ENCODE data around the gene DCTN2.
A peak's percentile ranks its signal among the peaks of the same experiment; 100 is the strongest.

The DCTN2 gene

DNA sequence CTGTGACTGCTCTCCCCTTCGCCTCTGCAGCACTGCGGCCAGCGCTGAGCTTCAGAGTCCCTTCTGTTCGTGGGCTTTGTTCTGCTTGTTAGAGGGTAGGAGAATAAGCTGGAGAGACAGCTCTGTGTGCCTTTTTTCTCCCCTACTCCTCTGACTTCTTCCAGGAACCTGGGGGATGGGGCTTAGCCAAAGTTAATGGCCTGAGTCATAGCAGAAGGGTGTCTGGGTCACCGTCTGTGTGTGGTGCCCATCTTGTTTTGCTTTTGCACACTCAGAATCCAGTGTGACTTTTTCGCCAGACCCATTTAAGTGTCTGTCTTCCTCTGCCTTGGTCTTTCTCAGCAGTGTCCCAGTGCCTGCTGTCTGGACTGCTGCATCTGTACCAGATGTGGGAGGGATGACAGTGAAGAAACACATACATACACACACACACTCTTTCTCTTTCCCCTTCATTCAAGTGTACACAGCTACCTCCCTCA lies 5.9 kb upstream of the DCTN2 start:
- TF ChIP-seq, protein P1, sequence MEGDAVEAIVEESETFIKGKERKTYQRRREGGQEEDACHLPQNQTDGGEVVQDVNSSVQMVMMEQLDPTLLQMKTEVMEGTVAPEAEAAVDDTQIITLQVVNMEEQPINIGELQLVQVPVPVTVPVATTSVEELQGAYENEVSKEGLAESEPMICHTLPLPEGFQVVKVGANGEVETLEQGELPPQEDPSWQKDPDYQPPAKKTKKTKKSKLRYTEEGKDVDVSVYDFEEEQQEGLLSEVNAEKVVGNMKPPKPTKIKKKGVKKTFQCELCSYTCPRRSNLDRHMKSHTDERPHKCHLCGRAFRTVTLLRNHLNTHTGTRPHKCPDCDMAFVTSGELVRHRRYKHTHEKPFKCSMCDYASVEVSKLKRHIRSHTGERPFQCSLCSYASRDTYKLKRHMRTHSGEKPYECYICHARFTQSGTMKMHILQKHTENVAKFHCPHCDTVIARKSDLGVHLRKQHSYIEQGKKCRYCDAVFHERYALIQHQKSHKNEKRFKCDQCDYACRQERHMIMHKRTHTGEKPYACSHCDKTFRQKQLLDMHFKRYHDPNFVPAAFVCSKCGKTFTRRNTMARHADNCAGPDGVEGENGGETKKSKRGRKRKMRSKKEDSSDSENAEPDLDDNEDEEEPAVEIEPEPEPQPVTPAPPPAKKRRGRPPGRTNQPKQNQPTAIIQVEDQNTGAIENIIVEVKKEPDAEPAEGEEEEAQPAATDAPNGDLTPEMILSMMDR (conservative IDR thresholded peaks at IDR 0.05; ENCODE audit: low read depth, low read length), result no peak
- no peak overlapping the region for H3K4me3 ChIP-seq (ENCODE audit: low read depth, low read length)
- peak; percentile 16 for DNase-seq (ENCODE audit: low read depth)

DNA sequence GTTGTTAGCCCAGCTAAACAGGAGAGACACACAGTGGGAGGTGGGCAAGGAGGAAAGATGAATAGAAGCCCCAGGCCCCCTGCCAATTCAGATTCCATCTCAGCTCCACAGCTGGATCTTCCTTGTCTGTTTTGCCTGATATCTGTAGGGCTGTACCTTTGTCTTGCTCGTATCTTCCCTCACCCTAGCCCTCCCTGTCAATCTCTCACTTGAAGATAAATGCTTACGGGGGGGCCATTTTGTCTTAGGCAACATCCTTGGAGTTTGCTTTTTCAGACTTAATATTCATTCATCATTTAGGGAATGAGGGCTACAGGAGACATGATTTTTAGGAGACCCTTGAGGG lies 5.3 kb upstream of the DCTN2 start:
- TF ChIP-seq, protein P1 (conservative IDR thresholded peaks at IDR 0.05; ENCODE audit: low read depth, low read length), result no peak
- no peak for DNase-seq (ENCODE audit: low read depth)
- H3K4me3 ChIP-seq (ENCODE audit: low read depth, low read length), result no peak overlapping the region

DNA sequence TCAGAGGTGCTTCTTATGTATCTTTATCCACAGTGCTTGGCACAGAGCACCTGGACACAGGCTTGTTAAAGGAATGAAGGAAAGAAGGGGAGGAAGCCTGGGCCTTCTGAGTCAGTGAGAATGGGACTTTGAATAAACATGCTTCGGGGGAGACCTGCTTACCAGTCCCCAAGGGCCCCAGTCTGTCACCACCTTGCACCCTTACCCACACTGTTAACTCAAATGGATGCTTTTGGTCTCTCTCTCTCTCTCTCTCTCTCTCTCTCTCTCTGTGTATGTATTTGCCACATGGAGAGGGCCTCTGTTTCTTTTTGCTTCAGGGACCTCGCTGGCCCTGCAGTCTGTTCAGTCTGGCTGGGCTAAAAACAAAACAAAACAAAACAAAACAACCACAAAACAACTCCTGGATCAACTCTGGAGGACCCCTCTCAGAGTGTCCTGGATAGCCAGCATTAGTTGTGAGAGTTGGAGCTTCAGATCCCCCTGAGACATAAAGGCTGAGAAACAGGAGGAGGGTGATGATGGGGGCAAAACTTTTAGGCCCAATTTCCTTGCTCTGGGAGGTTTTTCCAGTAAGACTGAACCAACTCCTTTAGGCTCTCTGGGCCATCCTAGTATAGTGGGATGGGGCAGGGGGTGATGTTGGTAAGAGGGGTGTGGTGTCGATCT lies 4.8 kb upstream of the DCTN2 start:
- H3K4me3 ChIP-seq (ENCODE audit: low read depth, low read length), result no peak overlapping the region
- DNase-seq (ENCODE audit: low read depth), result no peak
- TF ChIP-seq, protein P1 (conservative IDR thresholded peaks at IDR 0.05; ENCODE audit: low read depth, low read length), result no peak

DNA sequence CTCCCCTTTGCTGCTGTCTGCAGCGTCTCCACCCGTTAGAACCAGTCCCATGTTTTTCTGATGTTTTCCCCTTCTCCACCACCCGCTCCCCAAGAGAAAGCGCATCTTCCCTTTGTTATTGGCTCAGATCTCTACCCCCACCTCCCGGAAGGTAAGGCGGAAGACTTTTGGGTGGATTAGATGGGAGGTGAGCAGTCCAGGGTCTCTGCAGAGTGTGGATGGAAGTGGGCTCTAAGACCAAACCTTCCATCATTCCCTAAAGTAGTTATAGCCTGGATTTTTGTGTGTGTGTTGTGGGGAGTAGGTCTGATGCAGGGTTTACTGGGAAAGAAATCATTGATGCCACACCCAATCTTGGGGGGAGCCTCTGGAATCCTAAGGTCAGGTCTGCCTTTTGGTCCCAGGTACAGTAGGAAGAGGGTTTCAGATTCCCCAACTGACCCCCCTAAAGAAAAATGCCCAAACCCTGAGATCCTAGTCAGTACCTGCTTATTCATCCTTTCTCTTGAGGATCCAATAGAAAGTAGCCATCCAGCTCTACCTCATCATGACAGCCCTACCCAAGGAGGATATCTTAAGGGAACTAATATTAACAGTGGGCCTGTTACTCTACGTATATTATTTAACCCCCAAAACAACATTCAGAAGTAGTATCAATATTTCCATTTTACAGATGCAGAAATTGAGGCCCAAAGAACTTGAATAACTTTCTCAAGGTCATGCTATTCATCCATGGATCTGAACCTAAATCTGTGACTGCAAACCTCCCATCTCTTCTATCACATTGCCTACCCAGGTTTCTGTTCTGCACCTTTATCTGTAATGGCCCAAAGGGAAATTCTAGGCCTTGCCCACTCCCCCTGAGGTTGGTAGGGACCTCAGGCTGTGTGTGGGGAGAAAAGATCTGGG lies 3.9 kb upstream of the DCTN2 start:
- TF ChIP-seq, protein P1 (conservative IDR thresholded peaks at IDR 0.05; ENCODE audit: low read depth, low read length), result no peak
- no peak for DNase-seq (ENCODE audit: low read depth)
- H3K4me3 ChIP-seq (ENCODE audit: low read depth, low read length), result no peak overlapping the region

DNA sequence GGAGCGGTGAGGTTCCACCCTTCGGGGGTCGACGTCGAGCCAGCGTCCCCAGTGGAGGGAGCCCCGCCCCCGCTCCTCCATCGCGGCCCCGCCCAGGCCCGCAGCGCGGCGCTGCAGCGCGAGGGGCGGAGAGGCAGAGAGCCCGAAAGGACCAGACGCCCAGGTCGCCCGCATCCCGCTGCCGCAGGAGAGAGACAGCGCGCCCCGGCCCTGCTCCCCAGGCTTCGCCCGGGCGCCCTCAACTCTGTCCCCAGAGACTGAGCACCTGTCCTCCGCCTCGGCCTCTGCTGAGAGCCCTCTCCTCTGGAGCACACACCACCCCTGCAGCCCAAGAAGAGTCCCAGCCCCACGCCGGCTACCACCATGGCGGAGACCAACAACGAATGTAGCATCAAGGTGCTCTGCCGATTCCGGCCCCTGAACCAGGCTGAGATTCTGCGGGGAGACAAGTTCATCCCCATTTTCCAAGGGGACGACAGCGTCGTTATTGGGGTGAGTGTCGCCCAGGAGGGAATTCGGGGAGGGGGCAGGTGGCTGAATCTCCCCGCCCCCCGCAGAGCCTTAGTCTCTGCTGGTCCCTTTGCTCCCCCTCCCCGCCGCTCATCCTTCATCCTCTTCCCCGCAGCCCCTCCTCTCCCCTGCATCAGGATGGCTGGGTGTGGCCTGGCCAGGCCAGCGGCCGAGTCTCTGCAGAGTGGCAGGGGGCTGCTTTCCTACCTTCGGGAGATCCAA lies 3.1 kb upstream of the DCTN2 start, which contains the start of gene KIF5A:
Gene KIF5A (plus strand): TSS at position 136 of the 732 bp plus-strand sequence. CDS start 228 bp downstream, at position 364.
- no peak for DNase-seq (ENCODE audit: low read depth)
- TF ChIP-seq, protein P1 (conservative IDR thresholded peaks at IDR 0.05; ENCODE audit: low read depth, low read length), result no peak
- peak within 1 kb of the TSS; percentile 42 for H3K4me3 ChIP-seq (ENCODE audit: low read depth, low read length)

DNA sequence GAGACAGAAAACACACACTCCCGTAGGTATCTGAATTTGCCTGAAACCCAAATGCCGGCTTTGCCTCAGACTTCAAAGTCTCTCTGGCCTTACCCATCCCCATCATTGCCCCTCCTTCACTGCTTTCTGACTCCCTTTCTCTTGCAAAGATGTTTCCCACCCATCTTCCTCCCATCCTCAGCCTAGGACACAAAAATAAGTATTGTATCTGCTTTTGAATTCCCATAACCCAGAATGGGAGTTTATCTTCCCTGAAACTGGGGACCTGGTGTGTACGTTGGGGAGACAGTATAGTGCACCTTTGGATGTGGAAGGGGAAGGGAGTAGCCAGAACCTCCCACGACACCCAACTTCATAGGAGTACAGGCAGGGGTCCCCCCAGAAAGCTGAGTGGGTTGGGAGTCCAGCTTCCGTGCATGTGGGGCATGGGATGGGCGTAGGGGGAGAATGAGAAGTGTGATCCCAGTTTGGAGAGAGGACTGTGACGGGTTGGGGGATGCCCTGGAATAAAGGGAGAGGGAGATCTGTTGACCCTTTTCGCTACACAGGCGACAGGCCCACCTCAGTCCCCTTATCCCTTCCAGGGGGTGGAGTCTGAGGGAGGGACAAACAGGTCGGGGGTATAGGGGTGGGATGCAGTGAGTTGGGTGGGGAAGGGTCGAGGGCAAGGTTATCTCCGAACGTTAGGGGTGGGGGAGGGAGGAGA lies 2.4 kb upstream of the DCTN2 start:
- TF ChIP-seq, protein P1 (conservative IDR thresholded peaks at IDR 0.05; ENCODE audit: low read depth, low read length), result no peak
- H3K4me3 ChIP-seq (ENCODE audit: low read depth, low read length), result peak overlapping the region; percentile 42
- no peak for DNase-seq (ENCODE audit: low read depth)

Measured in choroid plexus epithelial cell (primary cell).